WTC11 (cell line): ENCODE measurements around the gene SMCO1.

Experiments used
- CTCF ChIP-seq: fragments of 200-600 bp; IDR thresholded peaks from 2 replicates; pipeline ENCODE4 v1.8.0; 2022; ENCODE audit warnings: antibody characterized with exemption
- SOX15 ChIP-seq: fragments of 250-450 bp; sonication (Bioruptor Pico); IDR thresholded peaks from 2 replicates; pipeline ENCODE4 v1.9.0; 2021; ENCODE audit warnings: mild to moderate bottlenecking
- ZNF232 ChIP-seq: sonication (generic); formaldehyde crosslinking; IDR thresholded peaks from 2 replicates; pipeline ENCODE4 v1.8.0; 2022; ENCODE audit warnings: mild to moderate bottlenecking, missing genetic modification reagents

GRCh38 chr3:196541684-196542445 lies 26.7 kb upstream of the SMCO1 start:
- no peak for TF ChIP-seq SOX15 (CRISPR knock-in tag)
- TF ChIP-seq ZNF232 = no peak
- no peak for TF ChIP-seq CTCF
